HT1080 (cell line): ENCODE measurements around the gene SLC22A31. TPM values are rescaled to one million over a fixed set of nuclear protein-coding genes. Genes with fewer than 3 reads are reported as not detected.
A peak's percentile ranks its signal among the peaks of the same experiment; 100 is the strongest.

Experiments used
- DNase-seq: peaks from one replicate; pipeline ENCODE4 v3.0.0-alpha.2; 2015; ENCODE audit warnings: low read depth
- total RNA-seq: library from RNA; depleted of rRNA; stranded (reverse); fragments of >200 nt; shearing (Covaris generic); gene quantifications from 2 replicates; pipeline ENCODE4 v1.2.3, GENCODE V29; 2014

Gene SLC22A31
- total RNA-seq, 1 experiment from 2014 or later: not detected

DNA sequence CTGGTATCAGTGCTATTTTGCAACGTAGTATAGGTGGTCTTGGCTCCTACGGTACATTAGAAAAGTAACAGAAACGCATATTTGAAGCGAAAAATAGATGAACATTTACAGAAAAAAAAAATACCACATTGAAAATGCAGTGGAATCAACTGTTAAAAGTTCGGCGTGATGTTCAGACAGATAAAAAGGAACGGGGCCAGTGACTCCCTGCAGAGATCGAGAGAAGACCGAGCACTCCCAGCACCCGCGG, 16.7 kb upstream of the SLC22A31 start:
- DNase-seq: no peak

DNA sequence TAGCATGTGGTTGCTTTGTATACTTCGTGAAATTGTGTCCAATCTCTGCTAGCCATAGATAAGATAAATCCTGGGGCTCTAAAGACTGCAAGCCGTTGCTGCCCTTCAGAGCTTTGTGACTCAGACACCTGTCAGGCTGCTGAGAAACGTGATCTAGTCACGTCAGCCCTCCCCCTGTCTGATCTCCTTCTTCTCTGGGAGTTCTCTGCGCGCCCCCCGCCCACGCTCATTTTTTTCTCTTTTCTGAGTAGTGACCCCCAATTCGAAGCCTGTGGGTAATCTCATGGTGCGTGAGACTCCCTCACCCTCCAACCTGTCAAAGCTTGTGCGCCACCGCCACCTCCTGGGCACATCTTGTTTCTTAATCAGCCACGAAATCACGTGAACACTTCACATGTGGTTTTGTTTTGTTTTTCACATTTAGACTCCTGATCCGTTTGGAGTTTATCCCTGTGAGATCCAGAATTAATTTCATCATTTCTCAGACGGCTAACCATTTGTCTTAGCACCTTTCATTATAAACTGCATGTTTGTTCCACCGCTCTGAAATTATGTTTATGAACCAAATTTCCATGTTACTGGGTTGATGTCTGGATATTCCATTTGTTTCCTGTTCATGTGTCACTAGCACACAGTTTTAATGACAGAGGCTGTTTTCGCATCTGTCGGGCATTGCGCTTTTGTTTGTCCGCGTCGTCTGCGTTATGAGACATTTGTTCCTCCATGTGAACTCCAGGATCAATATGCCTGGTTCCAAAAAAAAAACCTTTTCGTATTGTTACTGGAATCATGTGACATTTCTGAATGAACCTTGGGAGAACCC, 16.2 kb upstream of the SLC22A31 start:
- peak; percentile 69 for DNase-seq

GRCh38 chr16:89210904-89211515, 10.7 kb upstream of the SLC22A31 start:
- DNase-seq: no peak

DNA sequence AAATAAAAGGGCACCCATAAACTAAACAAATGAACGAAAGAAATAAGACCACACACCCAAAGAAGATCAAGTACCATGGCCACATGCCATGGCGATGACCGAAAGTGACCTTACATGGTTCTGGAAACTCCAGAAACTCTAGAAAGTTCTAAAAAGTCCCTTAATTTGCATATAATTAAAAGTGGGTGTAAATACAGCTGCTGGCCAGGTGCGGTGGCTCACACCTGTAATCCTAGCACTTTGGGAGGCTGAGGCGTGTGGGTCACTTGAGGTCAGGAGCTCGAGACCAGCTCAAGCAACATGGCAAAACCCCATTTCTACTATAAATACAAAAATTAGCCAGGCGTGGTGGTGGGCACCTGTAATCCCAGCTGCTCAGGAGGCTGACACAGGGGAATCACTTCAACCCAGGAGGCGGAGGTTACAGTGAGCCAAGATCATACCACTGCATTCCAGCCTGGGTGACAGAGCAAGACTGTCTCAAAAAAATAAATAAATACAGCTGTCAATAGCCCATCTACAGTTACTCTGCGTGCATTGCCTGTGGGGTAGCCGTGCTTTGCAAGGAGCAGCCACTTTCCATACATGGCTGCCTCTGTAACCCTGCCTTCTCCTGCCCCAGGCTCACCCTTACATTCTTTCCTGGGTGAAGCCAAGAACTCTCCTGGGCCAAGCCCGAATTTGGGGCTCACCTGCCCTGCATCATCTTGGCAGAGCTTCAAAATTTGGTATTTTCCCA, 10.0 kb upstream of the SLC22A31 start:
- no peak for DNase-seq

DNA sequence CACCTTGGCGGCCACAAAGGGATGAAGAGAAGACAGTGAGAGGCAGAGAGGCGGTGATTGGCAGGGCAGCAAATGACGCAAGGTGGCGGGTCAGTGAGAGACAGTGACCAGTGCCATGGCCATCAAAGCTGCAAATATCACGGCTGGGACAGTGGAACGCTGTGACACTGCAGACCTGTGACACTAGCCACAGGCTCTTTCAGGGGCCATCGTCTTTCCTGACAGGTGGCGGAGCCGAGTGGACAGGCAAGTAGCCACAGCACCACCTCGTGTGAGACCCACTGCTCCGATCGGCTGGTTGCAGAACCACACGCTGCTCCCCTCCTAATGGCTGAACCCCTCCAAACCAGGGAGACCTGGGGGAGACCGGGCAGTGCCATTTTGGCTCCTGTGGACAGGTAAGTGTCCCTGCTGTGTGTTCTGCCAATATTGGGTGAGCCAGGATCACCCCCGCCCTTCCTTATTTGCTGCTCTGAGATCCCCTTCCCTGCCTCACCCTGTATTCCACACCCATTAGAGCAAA, 9.2 kb upstream of the SLC22A31 start:
- no peak for DNase-seq

DNA sequence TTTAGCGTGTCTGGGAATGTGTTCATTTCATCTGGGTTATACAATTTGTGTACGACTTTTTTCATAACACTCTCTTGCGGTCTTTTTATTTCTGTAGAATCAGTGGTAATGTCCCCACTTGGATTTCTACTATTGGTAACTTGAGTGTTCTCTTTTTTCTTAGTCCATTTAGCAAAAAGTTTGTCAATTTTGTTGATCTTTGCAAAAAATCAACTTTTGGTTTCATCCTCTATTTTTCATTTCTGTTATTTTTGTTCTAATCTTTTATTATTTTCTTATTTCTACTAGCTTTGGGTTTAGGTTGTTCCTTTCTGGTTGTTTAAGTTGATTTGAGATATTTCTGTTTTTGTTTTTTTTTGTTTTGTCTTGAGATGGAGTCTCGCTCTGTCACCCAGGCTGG, 7.7 kb upstream of the SLC22A31 start:
- no peak for DNase-seq

DNA sequence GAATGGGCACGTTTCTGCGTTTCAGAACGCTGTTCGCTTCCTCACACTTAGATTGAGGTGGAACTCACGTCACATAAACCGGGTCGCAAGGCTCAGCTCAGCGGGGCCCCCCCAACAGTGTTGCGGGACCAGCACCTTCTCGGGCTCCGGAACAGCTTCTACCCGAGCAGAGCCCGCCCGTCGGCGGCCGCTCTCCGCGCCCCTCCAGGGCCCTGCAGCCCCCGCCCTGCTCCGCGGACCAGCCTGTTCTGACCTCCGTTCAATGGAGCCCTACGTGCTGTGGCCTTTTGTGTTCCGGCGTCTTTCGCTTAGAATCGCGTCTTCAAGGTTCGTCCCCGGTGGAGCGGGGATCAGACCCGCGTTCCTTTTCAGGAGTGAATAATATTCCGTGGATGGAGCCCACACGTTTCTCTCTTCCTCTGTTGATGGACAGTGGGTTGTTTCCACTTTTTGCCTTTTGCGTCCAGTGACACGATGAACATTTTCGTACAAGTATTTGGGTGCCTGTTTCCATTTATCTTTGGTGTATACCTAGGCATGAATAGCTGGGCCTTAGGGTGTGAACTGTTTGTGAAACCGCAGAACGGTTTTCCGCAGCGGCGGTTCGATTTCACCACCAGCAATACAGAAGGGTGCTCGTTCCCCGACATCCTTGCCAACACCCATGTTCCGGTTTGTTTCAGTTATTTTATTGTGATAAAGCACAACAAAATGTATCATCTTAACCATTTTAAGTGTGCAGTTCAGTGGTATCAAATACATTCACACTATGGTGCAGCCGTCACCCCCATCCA, 2.3 kb upstream of the SLC22A31 start:
- no peak for DNase-seq

- DNase-seq: no peak
Observed at GRCh38 chr16:89201439-89202377, 1.4 kb upstream of the SLC22A31 start.

- no peak for DNase-seq
Observed at GRCh38 chr16:89200850-89201411, 594 bp upstream of the SLC22A31 start.

DNA sequence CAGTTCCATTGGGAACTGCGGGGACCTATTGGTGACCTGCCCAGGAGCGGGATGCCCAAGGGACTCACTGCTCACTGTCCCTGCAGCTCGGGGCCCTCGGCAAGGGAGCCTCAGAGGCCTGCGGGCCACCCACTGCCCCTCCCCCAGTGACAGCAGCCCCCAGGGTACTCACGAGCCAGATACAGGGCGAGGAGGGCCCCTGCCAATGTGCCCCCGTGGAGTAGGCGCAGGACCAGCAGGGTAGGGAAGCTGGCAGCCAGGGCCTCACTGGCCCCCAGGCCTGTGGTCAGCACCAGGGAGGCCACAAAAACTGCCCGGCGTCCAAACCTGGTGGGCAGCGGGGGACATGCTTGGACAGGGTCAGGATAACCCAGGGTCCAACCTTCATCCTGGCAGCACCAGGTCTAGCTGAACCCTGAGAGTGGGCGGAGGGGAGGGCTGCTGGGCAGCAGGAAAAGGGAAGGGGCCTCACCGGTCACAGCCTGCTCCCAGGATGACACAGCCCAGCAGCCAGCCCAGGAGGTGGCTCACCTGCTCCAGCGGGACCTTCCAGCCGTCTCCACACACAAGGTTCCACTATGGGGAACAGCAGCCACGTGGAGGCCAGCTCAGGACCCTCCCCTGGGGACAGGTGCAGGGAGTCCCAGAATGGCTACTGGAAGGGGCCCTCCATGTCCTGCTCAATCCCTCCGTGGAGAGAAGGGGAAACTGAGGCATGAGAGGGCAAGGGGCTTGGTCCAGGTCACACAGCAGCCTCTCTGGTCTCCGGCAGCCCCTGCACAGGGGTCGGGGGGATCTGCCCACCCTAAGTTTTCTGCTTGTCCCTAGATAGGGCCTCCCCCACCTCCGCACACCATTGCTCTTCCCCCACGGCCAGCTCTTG, 855 bp downstream of the SLC22A31 start:
- no peak for DNase-seq

DNA sequence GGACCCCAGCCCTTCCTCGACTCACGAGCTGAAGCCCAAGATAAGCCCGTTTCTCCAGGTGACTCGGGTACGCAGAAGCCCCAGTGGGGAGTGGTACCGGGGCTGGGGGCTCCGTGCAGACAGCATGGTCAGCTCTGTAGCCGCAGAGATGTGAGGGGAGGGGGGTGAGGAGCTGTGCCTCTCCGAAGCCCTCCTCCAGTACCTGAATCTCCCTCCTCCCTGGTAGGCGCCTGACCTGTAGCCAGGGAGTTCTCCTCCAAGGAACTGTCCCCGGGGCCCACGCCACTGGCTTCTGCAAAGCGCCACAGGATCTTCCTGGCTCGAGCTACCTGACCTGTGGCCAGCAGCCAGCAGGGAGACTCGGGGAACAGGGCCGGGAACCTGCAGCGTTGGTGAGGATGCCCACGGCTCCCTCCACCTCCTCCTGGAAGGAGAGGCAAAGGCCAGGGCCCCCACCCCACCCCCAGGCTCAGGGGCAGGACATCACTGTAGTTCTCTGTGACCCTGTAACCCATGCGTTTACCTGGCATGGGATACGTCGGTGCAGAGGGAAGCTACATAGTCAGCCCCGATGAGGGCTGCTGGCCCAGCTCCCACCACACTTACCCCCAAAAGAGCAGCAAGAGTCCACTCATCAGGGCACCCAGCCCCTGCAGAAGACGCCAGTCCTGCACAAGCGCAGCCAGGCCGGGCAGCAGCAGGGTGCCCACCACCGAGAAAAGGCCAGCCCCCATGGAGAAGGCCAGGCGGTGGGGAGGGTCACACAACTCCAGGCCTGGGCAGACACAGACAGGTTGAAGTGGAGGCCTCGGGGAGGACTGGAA, 1.7 kb downstream of the SLC22A31 start:
- DNase-seq: no peak

DNA sequence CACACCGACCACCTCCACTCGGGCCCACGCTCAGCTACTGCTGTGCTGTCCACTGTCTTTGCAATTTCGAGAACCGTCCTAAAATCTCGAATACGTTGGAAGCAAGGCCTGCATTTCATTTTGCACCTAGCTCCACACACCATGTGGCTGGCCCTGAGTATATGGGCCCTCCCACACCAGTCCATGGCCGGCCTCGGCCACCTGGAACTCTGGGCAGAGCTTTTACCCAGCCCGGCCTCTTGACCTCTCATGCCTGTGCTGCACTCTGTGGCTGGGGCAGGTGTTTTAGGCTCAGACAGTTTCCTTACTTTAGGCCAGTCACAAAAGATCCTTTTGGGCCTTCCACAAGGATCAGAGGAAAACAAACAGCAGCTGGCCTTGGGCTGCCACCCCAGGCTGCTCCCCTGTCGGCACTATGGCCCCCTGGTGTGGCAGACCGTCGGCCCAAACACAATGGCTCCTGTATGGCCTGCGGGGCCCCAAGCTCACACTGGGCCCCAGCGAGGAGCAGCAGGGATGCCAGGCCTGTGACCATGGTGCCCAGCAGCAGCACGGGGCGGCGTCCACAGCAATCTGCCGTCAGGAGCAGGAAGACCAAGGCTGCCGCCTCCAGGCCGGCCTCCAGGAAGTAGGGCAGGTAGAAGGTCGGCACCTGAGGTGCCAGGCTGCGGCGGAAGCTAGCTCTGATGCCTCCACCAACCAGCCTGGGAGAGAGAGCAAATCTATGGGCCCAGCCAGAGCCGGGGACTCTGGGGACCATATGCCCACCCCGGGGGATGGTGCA, 2.5 kb downstream of the SLC22A31 start:
- DNase-seq: no peak

GRCh38 chr16:89197033-89197632, 3.2 kb downstream of the SLC22A31 start:
- DNase-seq: no peak

GRCh38 chr16:89195521-89196171, 4.7 kb downstream of the SLC22A31 start:
- no peak for DNase-seq

GRCh38 chr16:89194340-89195311, 5.7 kb downstream of the SLC22A31 start:
- DNase-seq: no peak
